22Rv1 (cell line): ENCODE data around the gene CMIP.

ENCODE experiments used
- H3K27ac ChIP-seq: fragments of 450-650 bp; 2 replicates; pipeline ENCODE4 v1.5.1; 2017
- CTCF ChIP-seq: fragments of 450-650 bp; IDR thresholded peaks from 2 replicates; pipeline ENCODE4 v1.5.1; 2017; ENCODE audit warnings: mild to moderate bottlenecking
- ZFX ChIP-seq: fragments of 450-650 bp; IDR thresholded peaks from 2 replicates; pipeline ENCODE4 v1.6.1; 2017; ENCODE audit warnings: antibody characterized with exemption, borderline replicate concordance

CMIP gene

GRCh38 chr16:81461243-81461642 is 16.6 kb downstream of the CMIP start:
- TF ChIP-seq CTCF (no peak), ZFX (no peak)
- H3K27ac ChIP-seq, result no peak overlapping the region

GRCh38 chr16:81461766-81462165 is 17.2 kb downstream of the CMIP start:
- H3K27ac ChIP-seq, result no peak overlapping the region
- TF ChIP-seq CTCF, result no peak
- TF ChIP-seq ZFX, result no peak

GRCh38 chr16:81462683-81463082 is 18.1 kb downstream of the CMIP start:
- H3K27ac ChIP-seq, result no peak overlapping the region
- no peak for TF ChIP-seq ZFX
- no peak for TF ChIP-seq CTCF

- no peak overlapping the region for H3K27ac ChIP-seq
- TF ChIP-seq ZFX, result no peak
- TF ChIP-seq CTCF, result no peak
These were observed 18.8 kb downstream of the CMIP start for GRCh38 chr16:81463296-81463890.

GRCh38 chr16:81464279-81464678 is 19.7 kb downstream of the CMIP start:
- no peak overlapping the region for H3K27ac ChIP-seq
- TF ChIP-seq CTCF (no peak), ZFX (no peak)

GRCh38 chr16:81465375-81465943 is 20.9 kb downstream of the CMIP start:
- no peak overlapping the region for H3K27ac ChIP-seq

More at GRCh38 chr16:81465375-81465943, 20.9 kb downstream of the CMIP start:
- no peak for TF ChIP-seq CTCF
- no peak for TF ChIP-seq ZFX
